ENCODE measurements around the gene ZNRF2. TPM values are rescaled to one million over a fixed set of nuclear protein-coding genes. Genes with fewer than 3 reads are reported as not detected.

Gene ZNRF2
- total and polyA plus RNA-seq, 2 of the 13 experiments (the other 11 are each of a cell fraction or from before 2014, with no cell fraction given): 3.5 to 7.7 TPM

DNA sequence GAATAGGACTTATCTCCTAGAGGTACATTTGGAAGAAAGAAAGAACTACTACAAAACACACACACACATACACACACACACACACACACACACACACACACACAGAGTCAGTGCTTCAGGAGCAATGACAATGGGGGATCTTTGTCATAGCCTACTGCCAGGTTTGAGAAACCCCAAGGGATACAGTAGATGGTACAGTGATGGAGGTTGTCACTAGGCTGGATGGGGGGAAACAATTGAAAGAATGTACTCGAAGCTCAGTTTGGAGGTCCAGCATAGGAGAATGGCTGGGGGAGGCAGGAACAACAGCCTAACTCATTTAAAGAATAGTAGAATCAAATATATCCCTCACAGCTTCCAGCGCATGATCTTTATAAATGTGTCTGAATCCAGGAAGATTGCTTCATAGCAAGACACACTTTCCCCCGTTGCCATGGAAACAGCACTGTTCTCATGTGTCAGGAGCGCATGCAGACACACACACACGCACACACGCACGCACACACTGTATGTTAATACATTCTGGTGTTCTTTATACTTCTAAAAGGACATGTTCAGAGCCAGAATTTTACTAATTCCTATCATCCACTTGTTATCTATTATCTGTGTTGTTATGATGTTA, 32.6 kb upstream of the ZNRF2 start:
- H3K36me3 ChIP-seq (replicated peaks in 1 of 2; ENCODE audit: control insufficient read depth in 1 of 2, insufficient read depth in 2 of 2, low read length in 2 of 2): no peaks in the 10 kb centered on the region
- ChIA-PET POLR2A (no interaction called here), CTCF (ENCODE audit: low intra/inter-chr PET ratio, low total read pairs) (no interaction called here)
- no peak overlapping the region for H3K4me3 ChIP-seq (replicated peaks in 1 of 3; ENCODE audit: insufficient read depth in 1 of 3, low read depth in 2 of 3, low read length in 3 of 3)
- H2AFZ ChIP-seq (ENCODE audit: low read length): no peak overlapping the region
- intact Hi-C loops (cut with micrococcal nuclease; ENCODE audit: unreplicated experiment) (no loop called here), in situ Hi-C loops (cut with HindIII; ENCODE audit: extremely low pct_ligation_motif_present, low pct_unique_long_range_greater_than_20kb) (no loop called here)
- H3K27ac ChIP-seq (ENCODE audit: extremely low read length, insufficient read depth, low read length): no peak overlapping the region
- ATAC-seq (no peak), DNase-seq (ENCODE audit: low spot score) (no peak), FAIRE-seq (no peak)
- WGBS (ENCODE audit: low lambda C conversion rate): 94% methylated on average over 7 of the region's 7 CpGs
- H3K27me3 ChIP-seq (ENCODE audit: control insufficient read depth in 1 of 2, insufficient read depth in 2 of 2, low read length in 2 of 2): no peaks in the 10 kb centered on the region
- H3K9me3 ChIP-seq (ENCODE audit: low read length): no peaks in the 10 kb centered on the region
- no peak overlapping the region for H3K9ac ChIP-seq (ENCODE audit: insufficient read depth, low read depth, low read length)
- H4K20me1 ChIP-seq (ENCODE audit: insufficient read depth, low read length): no peaks in the 10 kb centered on the region
- H3K79me2 ChIP-seq (ENCODE audit: insufficient read depth, low read length): no peaks in the 10 kb centered on the region
- H3K4me2 ChIP-seq (ENCODE audit: low read depth, low read length): no peak overlapping the region
- peaks cover 77% of the 10 kb centered on the region for H3K4me1 ChIP-seq (ENCODE audit: insufficient read depth, low read length)
- BruUV-seq (replicated peaks): no TSS peak
- no peak for TF ChIP-seq SSRP1 (CRISPR knock-in tag; IDR thresholded peaks at IDR 0.05)
- no peak for TF ChIP-seq FOSL2 (CRISPR knock-in tag; IDR thresholded peaks at IDR 0.05)
- no peak for TF ChIP-seq HNF4A (CRISPR knock-in tag; IDR thresholded peaks at IDR 0.05)
- TF ChIP-seq MEF2D (CRISPR knock-in tag; IDR thresholded peaks at IDR 0.05): no peak
- TF ChIP-seq ZNF446 (CRISPR knock-in tag; IDR thresholded peaks at IDR 0.05): no peak
- no peak for TF ChIP-seq CENPBD1 (CRISPR knock-in tag; IDR thresholded peaks at IDR 0.05; ENCODE audit: borderline replicate concordance, low read depth)
- no peak for TF ChIP-seq CEBPB (IDR thresholded peaks at IDR 0.05; ENCODE audit: borderline replicate concordance, low read depth, low read length)
- TF ChIP-seq RFX1 (IDR thresholded peaks at IDR 0.05): peak; percentile 32; the same call in 1 of the 2 replicates
- 0 out of 2 replicates have a peak, but pooled peaks have one; percentile 44 for TF ChIP-seq ZNF12 (CRISPR knock-in tag; IDR thresholded peaks at IDR 0.05)
- TF ChIP-seq DR1 (CRISPR knock-in tag; IDR thresholded peaks at IDR 0.05): no peak

All from HepG2 (cell line).